NCI-H128 (cell line): ENCODE measurements around the gene PSMD9.
A peak's percentile ranks its signal among the peaks of the same experiment; 100 is the strongest.
"Not testable (repeated sequence)": the region's sequence is repeated elsewhere in the genome, so short reads cannot be mapped to it uniquely, and the experiment has no call there.

Source experiments
- DNase-seq: peaks from one replicate; lab custom pipeline; 2025; ENCODE audit not compliant: unreplicated experiment; lab: John Stamatoyannopoulos, UW

The PSMD9 gene, protein sequence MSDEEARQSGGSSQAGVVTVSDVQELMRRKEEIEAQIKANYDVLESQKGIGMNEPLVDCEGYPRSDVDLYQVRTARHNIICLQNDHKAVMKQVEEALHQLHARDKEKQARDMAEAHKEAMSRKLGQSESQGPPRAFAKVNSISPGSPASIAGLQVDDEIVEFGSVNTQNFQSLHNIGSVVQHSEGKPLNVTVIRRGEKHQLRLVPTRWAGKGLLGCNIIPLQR

DNA sequence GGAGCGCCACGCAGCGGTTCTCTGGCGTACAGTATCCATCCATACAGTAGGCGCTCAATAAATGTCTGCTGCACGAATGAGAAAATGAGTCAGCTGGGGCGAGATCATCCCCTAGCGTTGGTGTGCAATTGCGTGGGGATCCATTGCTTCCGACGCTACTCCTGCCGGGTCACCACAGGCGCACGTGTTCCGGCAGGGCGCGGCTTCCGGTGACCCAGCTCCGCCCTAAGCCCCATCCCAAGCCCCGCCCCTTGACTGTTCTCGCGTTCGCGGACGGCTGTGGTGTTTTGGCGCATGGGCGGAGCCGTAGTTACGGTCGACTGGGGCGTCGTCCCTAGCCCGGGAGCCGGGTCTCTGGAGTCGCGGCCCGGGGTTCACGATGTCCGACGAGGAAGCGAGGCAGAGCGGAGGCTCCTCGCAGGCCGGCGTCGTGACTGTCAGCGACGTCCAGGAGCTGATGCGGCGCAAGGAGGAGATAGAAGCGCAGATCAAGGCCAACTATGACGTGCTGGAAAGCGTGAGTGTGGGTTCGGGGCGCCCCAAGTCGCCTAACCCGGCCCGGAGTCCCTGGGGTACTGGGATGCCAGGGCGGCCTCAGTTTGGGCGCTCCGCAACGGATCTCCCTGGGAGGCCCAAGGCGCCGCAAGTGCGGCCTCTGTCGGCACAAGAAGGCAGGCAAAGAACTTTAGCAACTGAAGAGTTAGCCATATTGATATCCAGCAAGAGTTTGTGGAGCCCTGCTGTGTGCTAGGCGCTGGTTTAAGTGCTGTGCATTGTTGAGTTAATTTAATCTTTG lies at the start of gene PSMD9:
Gene PSMD9 (plus strand): TSS at position 313 of the 796 bp plus-strand sequence. CDS start 67 bp downstream, at position 380.
- peak; percentile 90 for DNase-seq

DNA sequence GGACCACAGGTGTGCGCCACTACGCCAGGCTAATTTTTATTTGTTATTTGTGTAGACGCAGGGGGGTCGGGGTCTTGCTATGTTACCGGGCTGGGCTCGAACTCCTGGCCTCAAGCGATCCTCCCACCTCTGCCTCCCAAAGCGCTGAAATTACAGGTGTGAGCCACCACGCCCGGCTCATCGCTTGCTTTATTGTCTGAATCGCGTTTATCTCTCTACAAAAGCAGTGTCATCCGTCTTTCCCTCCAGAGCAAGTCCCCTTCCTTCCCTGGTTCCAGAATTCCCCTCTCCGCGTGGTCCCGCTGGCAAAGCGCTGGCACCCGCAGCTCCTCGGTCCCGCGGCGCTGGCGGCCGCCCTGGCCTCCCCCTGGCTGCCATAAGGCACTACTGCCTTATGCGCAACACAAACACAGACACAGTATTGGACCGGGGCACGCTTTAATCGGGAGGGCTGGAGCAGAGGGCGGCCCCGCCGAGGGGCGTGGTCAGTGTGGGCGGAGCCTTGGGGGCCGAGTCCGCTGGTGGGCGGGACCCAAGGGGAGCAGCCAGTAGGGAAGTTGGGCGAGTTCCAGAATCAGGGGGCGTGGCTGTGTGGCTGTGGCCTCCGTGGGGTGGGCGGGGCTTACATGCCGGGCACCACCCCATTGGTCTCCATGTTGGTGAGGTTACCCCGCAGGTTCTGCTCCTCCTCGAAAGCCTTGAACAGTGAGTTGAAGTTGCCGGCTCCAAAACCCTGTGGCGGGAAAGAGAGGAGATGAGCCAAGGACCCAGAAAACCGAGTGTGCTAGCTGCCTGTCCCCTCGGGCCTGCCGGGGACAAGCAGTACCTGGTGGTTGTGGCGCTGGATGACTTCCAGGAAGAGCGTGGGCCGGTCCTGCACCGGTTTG lies 49.2 kb upstream of the PSMD9 start:
- DNase-seq = peak; percentile 96

DNA sequence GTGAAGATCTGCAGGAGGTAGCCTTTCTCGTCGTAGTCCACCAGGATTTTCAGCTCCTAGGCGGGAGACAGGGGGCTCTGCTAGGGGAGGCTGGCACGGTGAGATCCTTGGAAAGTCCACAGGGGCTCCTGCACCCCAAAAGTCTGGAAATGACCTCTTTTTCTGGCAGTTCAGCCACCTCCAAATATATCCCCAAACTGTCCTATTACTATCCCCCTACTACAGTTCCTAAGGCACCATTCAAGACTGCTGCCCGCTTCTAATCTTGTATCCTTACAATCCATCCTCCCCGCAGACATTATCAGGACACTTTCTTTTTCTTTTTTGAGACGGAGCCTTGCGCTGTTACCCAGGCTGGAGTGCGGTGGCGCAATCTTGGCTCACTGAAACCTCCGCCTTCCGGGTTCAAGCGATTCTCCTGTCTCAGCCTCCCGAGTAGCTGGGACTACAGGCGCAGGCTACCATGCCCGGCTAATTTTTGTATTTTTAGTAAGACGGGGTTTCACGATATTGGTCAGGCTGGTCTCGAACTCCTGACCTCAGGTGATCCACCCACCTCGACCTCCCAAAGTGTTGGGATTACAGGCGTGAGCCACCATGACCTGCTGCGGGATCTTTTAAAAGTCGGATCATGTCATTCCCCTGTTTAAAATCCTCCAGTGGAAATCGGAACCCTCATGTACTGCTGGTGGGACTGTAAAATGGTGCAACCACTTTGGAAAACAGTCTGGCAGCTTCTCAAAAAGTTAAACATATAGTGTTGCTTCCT lies 48.4 kb upstream of the PSMD9 start:
- DNase-seq = no peak

DNA sequence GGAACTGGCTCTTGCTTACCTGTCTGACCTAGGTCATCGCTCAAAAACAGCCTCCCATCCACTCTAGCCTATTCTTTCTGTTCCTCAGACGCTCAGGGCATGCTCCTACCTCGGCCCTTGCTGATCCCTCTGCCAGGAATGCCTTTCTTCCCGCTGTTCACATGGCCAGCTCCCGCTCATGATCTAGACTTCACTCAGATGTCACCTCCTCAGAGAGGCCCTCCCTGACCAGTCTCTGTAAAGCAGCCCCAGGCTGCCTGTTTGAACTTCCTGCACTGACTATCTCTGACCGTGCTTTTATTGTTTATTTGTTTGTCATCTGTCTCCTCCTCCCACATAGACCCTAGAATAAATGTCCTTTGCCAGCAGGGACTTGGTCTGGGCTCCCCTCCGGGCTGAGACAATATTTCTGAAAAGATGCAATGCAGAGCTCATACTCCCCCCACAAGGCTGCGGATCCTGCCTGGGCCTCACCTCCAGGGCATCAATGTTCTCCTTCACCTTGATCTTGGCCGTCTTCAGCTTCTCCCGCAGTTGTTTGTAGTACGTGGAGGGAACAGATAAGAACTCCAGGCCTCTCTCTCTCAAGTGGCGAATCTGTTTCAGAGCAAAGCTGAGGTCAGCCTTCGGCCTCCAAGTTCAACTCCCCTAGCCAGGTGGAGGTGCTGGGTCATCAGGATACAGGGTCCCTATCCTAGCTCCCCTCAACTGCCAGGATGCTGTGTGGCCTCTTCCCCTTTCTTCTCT lies 45.2 kb upstream of the PSMD9 start:
- DNase-seq = no peak

DNA sequence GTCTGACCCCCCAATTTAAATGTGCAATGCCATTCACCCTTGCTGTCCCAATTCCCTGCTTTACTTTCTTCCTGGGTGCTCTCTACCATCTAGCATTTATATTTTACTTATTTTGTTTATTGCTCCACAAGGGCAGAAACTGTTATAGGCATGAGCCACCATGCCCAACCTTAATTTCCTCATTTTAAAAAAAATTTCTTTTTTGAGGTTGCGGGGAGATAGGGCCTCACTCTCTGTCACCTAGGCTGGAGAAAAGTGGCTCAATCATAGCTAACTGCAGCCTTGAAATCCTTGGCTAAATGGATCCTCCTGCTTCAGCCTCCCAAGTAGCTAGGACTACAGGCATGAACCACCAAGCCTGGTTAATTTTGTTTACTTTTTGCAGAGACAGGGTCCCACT lies 42.9 kb upstream of the PSMD9 start:
- no peak for DNase-seq

DNA sequence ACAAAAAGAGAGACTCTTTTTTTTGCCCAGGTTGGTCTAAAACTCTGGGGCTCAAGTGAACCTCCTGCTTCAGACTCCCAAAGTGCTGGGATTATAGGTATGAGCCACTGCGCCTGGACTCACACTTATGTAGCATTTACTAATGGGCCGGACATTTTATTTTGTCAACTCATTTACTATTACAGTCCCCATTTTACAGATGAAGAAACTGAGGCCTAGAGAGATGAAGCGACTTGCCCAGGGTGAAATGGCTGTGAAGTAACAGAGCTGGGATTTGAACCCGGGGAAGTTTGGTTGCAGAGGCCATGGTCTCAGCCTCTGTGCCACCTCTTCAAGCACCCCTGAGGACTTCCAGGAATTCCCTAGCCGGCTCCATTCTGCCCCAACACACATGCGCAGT lies 39.4 kb upstream of the PSMD9 start:
- DNase-seq = no peak

DNA sequence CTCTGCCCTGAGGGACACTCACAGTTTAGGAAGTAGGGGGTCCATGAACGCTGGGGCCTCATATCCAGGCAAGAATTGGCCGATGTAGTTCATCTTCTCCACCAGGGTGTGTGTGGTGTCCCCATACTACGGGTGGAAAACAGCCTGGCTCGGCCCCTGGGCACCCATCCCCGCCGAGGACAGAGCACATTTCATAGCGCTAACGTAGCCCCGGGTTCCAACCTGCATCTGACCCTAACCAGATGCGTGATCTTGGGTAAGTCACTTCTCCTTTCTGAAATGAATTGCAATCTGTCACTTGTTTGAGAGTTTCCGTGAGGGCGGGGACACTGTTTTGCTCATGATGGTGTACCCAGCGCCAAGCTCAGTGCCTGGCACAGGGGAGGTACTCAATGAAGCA lies 38.9 kb upstream of the PSMD9 start:
- DNase-seq = no peak

DNA sequence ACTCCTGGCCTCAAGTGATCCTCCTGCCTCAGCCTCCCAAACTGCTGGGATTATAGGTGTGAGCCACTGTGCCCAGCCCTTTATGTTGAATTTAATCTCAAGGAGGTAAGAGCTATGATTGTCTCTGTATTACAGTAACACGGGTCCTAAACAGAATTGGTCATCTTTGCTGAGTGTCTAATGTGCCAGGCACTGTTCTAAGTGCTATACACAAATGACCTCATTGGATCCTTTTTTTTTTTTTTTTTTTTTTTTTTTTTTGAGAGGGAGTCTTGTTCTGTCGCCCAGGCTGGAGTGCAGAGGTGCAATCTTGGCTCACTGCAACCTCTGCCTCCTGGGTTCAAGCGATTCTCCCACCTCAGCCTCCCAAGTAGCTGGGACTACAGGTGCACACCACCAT lies 36.2 kb upstream of the PSMD9 start:
- not testable (repeated sequence) for DNase-seq

DNA sequence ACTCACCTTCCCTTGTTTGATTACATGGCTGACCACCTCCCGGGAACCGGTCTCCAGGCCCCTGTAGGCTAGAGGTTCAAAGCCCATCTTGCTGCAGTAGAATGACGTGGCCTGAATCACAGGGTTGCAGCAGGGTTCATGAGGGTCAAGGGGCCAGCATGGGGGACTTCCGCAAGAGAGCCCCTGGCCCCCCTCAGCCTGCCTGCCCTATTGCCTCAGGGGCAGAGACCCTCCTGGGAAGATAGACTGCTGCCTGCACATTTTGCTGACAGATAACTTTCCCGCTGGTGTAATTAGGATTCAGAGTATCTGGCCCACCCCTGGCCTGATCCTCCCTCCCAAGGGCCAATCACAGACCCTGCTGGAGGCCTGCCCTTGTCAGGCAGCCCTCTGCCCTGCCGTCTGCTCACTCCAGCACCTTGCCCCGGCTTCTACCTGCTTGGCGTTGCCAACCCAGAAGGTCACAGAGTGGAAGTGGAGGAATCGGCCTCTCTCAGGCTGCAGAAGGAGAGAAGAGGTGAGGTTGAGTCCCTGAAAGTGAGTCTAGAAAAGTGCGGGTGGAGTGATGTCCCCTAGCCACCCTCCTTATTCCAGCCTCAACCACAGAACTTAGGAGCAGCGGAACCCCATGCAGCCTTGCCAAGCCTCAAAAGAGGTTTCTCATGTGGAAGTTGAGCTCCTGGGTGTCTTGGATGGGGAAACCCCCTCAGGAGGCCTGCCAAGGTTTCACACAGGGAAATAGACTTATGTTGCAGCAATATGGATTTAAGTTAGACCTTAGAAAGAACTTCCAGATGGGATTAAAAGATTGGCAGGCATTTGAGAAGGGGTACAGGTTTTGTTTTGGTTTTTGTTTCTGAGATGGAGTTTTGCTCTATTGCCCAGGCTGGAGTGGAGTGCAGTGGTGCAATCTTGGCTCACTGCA lies 31.0 kb upstream of the PSMD9 start:
- no peak for DNase-seq

DNA sequence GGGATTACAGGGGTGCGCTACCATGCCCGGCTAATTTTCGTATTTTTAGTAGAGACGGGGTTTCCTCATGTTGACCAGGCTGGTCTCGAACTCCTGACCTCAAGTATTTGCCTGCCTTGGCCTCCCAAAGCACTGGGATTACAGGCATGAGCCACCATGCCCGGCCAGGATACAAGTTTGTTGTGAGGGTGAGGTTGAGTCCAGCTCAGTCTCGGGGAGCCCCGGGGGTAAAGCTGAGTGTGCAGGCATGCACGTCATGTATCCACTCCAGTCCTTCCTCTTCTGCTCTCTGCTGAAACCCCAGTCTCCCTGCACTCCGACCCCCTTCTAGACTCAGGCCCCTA lies 30.3 kb upstream of the PSMD9 start:
- no peak for DNase-seq

DNA sequence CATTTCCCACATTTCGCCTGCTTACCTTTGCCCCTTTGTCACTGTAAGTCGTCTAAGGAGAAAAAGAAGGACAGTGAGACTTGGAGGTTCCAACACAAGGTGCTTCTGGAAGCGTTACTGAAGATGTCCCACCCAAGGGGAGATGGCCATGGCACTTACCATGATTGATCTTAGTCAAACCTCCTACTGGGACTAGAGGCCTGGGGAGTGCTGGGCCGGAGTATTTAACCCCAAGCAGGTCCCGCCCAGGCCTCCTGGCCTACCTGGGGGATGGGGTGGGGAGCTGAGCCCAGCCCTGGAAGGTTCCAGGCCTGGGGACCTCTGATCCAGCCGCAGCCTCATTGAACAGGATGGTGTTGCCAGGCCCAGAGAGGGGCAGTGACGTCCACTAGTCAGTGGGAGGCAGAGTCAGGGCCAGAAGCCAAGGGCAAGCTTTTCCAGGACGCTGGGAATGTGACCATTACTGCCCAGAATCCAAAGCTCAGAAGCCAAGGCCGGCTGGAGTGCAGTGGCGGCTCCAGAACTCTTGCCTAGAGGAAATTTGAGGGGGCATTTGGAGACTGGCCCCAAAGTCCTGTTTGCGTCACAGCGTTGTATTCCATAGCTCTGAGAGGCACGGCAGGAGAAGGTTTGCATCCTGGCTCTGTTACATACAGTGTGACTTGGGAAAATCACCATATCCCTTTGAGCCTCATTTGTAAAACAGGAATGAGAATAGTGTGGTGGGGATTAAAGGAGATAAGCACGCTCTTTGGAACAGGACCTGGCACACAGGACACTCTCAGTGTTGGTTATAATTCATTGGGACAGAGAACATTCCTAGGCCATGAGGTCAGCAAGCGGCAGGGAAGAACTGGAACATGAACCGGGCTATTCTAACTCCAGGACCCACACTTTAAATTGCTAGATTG lies 29.7 kb upstream of the PSMD9 start, which contains the start of gene HPD:
Gene HPD (minus strand): TSS at position 198 of the 911 bp plus-strand sequence. CDS start 36 bp downstream, at position 162.
- no peak for DNase-seq

DNA sequence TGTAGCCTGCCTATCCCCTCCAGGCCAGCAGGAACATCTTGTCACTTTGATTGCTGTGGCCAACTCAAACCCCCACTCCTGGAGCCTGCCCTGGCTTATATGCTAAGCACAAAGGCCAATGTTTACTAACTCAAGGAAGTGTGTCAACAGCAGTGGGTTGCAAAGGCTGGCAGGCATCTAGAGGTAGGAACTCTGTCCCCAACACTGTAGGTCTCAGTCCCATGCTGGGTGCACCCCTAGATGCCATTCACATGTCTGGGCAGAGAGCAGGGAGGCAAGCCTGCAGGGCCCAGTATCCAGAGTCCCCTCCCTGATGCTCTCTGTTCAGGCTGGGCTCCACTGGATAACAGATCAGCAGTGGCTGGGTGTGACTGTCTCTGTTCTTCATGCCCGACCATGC lies 28.3 kb upstream of the PSMD9 start:
- no peak for DNase-seq

DNA sequence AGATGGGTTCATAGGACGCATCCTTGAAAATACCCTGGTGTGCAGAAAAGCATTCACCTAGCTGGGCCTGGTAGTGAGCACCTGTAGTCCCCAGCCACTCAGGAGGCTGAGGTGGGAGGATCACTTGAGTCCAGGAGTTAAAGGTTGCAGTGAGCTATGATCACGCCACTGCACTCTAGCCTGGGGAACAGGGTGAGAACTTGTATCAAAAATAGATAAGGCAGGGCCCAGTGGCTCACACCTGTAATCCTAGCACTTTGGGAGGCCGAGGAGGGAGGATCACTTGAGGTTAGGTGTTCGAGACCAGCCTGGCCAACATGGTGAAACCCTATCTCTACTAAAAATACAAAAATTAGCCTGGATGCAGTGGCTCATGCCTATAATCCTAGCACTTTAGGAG lies 27.9 kb upstream of the PSMD9 start:
- not testable (repeated sequence) for DNase-seq

DNA sequence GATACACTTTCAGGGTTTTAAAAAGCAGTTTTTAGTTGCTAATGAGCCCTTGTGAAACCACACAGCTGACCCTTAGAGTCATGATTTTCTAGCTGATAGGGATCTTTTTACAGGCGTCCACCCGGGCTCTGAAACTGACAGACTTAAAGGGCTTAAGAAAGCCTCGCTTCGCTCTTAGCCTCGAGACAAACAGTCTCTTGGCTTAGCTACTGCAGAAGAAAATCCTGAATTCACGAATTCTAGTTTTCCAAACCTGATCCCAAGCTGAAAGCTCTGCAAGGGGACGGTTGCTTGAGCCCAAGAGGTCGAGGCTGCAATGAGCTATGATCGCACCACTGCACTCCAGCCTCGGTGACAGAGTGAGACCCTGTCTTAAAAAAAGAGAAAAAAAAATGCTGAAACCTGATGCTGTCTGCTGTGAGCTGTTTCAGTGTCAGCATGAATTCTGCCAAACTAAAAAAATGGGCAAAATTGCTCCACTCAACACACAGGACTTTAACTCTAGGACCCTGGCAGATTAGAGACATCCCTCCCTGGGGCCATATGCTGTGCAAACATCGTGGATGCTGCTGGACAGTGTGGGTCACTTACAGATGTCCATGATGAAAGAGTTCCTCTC lies 26.8 kb upstream of the PSMD9 start:
- no peak for DNase-seq

DNA sequence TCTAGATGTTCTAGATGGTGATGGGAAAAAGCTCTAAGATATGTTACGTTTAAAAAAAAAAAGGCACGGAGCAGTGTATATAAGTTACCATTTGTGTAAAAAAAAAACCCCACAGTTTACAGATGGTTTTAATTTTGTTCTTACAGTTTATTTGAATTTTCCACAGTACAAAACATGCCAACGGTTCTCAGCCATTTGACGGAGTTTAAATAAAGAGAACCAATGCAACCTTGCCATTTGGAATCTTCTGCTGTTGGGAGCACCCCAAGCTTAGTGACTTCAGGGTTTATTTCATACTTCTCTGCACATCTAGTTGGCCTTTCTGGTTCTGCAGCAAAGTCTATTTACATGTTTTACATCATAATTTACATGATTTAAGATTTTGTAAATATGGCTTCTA lies 22.3 kb upstream of the PSMD9 start:
- DNase-seq = no peak

DNA sequence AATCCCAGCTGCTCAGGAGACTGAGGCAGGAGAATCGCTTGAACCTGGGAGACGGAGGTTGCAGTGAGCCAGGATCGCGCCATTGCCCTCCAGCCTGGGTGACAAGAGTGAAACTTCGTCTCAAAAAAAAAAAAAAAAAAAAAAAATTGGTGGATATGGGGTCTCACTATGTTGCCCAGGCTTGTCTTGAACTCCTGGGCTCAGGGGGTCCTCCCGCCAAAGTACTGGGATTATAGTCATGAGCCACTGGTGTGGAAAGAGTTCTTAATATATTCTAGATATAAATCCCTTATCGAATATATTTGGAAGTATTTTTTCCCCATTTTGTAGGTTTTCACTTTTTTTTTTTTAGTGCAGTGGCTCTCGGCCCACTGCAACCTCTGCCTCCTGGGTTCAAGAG lies 19.4 kb upstream of the PSMD9 start:
- DNase-seq = not testable (repeated sequence)

DNA sequence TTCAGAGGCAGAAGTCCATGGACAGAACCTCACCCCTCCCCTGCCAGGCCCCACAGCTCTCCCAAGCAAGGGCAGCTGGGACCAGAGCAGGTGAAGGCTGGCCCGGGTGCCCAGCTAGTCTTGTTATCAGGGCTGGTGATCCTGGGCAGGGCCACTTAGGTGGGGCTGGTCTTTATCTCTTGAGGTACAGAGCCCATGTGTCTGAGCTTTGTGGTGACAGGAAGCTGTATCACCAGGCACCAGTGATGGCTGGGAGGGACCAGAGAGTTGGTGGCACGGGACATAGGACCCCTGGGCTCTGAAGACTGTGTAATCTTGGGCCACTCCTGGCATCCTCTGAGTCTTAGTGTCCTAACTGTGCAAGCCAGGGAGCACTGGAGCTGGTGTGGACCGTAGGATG lies 17.1 kb upstream of the PSMD9 start:
- DNase-seq = no peak
